GM19324 (cell line): ENCODE measurements around the gene RAB40C.
A peak's percentile ranks its signal among the peaks of the same experiment; 100 is the strongest.

Experiments
- ATAC-seq: cut with Tn5 transposase; IDR thresholded peaks from one replicate; pipeline ENCODE4 v1.9.1; 2021; ENCODE audit warnings: mild to moderate bottlenecking, moderate library complexity; ENCODE audit not compliant: unreplicated experiment, low FRiP score

Gene RAB40C

DNA sequence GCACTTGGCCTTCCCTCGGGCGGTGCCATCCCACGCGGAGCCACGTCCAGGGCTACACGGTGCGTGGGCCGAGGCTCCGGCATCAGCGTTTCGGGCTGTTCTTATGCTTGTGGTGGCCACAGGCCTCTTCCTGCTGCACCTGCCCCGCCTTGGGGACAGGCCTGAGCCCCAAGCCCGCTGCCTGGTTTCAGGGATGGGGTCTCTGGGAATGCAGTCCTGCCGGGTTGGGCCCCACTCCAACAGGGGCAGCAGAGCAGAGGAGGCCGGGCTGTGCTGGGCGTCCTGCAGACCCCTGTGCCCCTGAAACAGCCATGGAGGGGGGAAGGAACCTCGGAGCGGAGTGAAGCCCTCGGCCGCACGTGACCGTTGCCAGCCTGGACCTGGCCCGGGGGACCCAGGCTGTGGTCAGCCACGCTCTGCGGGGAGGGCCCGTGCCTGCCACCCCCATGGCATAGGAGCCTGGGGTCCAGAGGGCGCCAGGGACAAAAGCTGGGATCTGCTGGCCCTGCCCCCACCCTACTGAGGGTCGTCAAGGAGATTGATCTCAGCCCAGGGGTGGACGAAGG is 40.5 kb downstream of the RAB40C start:
- no peak for ATAC-seq

DNA sequence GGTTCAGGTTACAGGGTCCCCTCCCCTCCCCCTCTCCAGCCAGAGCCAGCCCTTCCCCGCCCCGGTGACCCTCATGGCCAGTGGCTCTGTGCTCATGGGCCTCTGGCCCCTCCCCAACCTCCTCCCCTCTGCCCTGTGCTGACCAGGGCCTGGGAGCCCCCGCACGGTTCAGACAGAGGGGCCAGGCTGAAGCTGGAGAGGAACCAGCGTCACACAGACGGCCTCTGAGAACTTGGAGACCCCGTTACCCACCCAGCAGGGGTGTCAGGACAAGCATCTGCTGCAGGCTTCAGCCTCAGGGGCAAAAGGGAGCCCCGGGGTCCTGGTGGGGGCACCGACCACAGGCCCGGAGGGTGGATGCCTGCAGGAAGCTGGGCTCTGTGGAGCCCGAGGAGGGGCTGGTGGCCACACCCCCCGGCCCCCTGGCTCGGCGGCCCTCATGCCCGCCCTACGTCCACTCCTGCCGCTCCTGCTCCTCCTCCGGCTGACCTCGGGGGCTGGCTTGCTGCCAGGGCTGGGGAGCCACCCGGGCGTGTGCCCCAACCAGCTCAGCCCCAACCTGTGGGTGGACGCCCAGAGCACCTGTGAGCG is 41.0 kb downstream of the RAB40C start, which contains the start of gene WFIKKN1:
Gene WFIKKN1, plus strand, starts transcription at position 171 of the 591 bp plus-strand sequence. Its CDS starts 269 bp downstream, at position 440.
- ATAC-seq: no peak

DNA sequence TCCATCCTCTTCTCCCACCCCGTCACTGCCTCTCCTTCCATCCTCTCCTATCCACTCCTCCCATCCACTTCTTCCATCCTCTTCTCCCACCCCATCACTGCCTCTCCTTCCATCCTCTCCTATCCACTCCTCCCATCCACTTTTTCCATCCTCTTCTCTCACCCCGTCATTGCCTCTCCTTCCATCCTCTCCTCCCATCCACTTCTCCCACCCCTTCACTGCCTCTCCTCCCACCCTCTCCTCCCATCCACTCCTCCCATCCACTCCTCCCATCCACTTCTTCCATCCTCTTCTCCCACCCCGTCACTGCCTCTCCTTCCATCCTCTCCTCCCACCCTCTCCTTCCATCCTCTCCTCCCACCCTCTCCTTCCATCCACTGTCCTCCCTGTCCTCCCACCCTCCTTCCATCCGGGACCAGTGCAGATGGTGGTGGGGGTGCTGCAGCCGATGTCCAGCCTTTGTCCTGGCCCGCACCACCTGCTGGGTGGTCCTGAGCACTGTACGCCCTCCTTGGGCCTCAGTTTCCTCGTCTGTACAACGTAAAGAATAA is 42.0 kb downstream of the RAB40C start:
- no peak for ATAC-seq

DNA sequence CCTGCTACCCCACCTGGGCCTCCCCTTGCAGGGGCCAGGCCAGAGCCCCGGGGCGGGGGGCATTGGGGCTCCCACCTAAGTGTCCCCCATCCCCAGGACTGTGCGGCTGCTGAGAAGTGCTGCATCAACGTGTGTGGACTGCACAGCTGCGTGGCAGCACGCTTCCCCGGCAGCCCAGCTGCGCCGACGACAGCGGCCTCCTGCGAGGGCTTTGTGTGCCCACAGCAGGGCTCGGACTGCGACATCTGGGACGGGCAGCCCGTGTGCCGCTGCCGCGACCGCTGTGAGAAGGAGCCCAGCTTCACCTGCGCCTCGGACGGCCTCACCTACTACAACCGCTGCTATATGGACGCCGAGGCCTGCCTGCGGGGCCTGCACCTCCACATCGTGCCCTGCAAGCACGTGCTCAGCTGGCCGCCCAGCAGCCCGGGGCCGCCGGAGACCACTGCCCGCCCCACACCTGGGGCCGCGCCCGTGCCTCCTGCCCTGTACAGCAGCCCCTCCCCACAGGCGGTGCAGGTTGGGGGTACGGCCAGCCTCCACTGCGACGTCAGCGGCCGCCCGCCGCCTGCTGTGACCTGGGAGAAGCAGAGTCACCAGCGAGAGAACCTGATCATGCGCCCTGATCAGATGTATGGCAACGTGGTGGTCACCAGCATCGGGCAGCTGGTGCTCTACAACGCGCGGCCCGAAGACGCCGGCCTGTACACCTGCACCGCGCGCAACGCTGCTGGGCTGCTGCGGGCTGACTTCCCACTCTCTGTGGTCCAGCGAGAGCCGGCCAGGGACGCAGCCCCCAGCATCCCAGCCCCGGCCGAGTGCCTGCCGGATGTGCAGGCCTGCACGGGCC is 42.8 kb downstream of the RAB40C start:
- no peak for ATAC-seq

DNA sequence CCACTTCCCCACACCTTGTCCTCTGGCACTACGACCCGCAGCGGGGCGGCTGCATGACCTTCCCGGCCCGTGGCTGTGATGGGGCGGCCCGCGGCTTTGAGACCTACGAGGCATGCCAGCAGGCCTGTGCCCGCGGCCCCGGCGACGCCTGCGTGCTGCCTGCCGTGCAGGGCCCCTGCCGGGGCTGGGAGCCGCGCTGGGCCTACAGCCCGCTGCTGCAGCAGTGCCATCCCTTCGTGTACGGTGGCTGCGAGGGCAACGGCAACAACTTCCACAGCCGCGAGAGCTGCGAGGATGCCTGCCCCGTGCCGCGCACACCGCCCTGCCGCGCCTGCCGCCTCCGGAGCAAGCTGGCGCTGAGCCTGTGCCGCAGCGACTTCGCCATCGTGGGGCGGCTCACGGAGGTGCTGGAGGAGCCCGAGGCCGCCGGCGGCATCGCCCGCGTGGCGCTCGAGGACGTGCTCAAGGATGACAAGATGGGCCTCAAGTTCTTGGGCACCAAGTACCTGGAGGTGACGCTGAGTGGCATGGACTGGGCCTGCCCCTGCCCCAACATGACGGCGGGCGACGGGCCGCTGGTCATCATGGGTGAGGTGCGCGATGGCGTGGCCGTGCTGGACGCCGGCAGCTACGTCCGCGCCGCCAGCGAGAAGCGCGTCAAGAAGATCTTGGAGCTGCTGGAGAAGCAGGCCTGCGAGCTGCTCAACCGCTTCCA is 43.6 kb downstream of the RAB40C start:
- ATAC-seq: no peak

DNA sequence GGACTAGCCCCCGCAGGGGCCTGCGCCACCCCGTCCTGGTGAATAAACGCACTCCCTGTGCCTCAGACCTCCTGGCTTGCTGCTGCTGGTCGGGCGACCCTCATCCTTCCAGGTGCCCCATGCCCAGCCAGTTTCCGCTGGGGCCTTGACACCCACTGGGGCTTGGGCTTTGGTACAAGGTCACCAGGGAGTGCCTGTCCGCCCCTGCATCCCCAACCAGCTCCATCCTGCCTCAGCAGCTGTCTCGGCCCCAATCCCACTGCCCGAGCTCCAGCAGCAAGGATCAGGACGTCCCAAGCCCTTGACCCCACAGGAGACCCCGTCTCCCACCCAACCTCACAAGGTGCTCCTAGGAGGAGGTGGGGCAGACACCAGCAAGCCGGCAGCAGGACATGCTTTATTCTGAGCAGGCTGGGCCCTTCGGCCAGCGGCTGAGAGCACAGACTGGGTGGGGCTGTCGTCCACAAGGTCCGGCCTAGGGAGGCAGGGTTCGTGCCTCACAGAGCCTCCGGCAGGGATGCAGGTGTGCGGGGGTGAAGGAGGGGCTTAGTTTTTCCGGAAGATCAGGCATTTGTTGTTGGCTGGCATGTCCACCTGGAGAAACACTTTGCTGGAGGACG is 44.3 kb downstream of the RAB40C start:
- no peak for ATAC-seq

DNA sequence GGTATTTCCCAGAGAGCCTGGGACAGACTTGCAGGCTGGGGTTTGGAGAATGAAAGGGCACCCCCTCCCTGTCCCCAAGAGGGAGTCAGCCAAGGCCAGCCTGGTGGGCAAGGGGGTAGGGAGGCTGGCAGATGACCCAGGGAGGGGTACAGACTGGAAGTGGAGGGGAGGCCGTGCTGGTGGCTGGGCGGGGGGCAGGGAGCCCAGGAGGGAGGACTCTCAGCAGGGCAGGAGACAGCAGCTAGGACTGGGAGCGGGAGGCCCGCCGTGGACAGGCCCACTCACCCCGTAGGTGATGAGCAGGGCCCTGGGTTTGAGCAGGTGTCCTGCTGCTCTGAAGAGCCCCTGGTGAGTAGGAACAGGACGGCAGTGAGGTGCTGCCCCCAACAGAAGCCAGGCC is 45.1 kb downstream of the RAB40C start:
- no peak for ATAC-seq

DNA sequence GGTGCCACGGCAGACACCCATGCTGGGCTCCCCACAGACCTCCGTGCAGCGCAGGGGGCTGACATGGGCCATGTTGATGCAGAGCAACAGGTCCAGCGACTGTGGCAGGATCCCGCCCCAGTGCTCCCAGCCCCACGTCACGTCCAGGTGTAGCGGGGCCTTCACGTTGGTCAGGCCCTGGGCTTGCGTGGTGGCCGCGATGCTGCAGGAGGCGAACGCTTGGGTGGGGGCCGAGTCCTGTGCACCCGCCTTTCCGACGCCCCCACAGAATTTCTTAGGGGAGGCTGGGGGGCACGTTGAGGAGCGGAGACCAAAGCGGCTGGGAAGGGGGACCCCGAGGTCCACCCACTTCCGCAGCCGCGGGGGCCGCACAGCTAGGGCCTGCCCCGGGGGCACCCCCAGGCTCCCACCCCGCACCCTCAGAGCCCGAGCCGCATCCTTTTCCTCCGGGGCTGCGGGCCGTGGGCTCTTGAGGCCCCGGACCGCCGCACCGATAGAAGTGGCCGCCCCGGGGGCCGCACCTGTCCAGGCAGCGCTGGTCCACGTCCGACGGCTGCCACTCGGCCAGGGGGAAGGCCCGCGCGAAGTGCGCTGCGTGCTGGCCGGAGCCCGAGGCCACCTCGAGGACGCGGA is 45.8 kb downstream of the RAB40C start:
- ATAC-seq: no peak

DNA sequence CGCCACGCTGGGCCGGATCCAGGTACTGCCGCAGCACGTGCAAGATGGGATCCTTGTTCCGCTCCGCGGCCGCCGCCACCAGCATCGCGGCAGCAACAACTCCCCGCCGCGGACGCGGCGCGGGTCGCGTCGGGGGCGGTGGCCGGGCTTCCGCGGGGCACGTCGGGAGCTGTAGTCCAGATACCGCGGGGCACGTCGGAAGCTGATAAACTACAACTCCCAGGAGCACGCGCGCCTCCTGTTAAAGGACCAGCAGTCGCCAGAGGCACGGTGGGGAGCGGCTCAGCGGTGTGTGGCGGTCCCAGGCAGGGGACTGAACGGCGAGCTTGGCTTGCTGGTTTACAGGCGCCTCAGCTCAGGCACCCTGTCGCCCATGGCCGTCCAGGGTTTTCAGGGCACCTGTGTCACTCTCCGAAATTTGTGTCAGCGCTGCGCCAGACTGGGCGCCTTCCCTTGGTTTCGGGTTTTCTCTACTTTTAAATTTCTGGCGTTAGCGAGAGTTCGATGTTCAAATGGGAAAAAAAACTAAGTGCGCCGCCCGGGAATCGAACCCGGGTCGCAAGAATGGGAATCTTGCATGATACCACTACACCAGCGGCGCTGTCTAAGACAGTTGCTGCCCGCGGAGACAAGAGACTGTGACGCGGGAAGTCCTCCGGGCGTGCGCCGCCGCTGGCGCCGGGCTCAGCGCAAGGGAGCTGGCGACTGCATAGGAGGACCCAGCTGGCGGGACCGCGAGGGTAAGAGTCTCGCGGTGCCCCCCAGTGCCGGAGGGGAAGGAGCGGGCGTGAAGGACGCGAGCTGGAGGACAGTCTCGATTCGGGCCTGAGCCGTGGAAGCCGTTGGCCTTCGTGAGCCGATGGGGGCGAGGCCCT is 46.6 kb downstream of the RAB40C start, which contains the start of gene METTL26:
Gene METTL26, minus strand, starts transcription at position 100 of the 875 bp plus-strand sequence. Its CDS starts 15 bp downstream, at position 85.
- peak; percentile 70 for ATAC-seq

DNA sequence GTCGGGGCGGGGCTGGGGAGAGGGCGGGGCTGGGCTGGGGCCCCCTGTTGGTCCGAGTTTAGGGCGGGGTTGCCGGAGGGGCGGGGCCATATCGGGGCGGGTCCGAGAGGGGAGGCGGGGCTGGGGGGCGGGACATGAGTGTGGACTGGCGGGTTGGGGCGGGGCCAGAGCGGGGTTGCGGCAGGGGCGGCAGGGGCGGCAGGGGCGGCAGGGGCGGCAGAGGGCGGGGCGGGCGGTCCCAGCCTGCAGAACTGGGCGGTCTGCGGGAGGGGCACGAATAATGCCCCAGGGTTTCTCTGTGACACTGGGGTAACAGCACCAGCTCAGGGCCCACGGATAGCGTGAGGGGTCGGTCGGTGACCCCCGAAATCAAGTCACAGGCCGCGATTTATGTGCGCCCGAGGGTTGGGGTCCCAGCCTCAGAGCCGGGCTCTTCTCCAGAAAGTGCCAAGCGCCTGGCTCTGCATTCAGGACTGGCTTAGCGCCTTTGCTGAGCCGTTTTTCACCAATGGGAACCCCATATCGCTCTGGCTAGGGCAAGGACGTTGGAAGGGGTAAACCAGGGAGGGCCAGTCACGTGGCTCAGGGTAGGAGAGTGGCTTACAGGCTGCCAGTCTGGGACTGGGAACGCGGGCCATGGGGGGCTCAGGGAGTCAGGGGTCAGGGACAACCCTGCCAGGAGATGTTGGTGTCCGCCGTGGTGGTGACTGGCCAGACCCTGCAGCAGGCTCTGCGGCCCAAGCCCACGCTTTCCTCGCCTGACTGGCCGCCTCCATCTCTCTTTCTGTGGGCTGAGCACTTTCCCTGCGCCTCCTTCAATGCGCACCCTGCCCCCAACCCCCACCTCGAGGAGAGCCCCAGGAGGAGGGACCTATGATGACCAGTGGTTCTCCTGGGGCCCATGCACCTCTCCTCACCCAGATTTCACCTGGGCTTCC is 47.5 kb downstream of the RAB40C start:
- ATAC-seq: no peak

DNA sequence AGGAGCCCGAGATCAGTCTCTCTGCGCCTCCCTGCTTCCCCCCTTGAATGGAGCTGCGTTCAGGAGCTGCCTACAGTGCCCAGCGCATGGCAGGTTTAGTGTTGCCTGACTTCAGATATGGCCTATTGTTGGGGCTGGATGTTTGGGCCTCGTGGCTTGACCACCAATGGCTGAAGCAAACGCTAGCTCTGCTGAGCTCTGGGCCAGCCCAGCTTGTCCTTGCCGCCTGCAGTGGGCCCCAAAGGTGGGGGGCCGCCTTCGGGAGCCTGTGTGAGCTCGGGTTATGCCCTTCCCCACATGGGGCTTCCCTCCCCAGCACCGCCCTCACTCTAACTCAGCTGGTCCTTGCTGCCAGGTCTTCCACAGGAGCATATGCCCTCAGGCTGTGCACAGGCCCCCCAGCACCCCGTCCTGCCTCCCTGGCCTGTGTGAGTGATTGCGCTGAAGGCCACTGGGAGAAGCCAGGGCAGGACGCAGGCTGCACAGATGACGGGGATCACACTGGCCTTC is 48.2 kb downstream of the RAB40C start:
- no peak for ATAC-seq

DNA sequence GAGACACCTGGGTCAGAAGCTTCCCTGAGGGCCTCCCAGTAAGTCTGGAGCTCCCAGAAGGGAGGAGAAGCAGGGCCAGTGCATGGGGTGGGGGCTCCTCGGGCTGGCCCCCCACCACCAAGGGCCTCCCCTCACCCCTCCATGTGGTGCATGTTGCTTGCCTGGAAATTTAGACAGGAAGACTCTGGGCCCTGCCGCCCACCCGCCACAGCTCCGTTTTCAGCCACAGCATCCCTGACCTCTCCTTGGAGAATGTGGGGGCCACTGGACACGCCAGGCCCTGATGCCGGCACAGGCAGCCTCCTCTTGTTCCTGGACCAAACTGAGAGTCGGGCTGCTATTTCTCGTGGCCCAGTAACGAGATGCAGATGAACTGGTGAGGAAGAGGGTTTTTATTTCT is 49.0 kb downstream of the RAB40C start:
- no peak for ATAC-seq

DNA sequence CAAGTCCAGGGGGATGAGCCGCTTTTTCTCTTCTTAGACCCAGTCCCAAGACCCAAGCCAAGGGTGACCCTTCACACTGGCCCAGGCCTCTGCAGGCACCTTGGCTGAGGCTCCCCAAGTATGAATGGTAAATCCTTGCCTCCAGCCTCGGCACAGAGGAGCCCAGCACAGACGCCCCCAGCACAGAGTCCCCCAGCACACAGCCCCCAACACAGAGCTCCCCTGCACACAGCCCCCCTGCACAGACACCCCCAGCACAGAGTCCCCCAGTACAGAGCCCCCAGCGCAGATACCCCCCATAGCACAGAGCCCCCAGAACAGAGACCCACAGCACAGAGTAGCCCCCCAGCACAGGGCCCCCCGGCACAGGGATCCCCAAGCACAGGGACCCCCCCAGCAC is 50.7 kb downstream of the RAB40C start:
- ATAC-seq: no peak

DNA sequence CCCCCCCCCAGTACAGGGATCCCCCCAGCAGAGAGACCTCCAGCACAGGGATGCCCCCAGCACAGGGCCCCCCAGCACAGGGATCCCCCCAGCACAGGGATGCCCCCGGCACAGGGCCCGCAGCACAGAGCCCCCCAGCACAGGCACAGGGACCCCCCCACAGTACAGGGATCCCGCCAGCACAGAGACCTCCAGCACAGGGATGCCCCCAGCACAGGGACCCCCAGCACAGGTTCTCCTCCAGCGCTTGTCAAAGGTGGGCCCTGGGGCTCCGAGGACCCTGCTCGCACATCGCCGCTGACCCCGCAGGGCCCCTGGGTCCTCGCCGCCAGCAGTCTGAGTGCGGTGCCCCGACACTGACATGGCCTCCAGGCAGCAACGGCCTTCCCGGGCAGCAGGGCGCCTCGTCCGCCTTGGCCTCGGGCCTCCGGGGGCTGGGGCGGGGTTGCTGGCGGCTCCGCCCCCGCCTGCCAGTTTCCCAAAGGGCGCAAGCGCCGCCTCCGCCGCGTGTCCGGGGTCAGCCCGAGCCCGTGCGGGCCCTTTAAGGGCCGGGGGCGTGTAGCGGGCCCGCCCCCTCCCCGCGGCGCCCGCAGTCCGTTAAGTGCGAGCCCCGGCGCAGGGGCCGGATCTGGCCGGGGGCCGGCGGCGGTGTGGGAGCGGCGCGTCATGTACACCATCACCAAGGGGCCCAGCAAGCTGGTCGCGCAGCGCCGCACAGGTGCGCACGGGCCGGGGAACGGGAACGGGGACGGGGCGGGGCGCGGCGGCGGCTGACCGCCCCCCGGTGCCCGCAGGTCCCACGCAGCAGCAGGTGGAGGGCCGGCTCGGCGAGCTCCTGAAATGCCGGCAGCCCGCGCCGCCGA is 51.7 kb downstream of the RAB40C start, which contains the start of gene MCRIP2:
Gene MCRIP2, plus strand, starts transcription at position 503 of the 863 bp plus-strand sequence. Its CDS starts 164 bp downstream, at position 667.
- ATAC-seq: peak; percentile 57

DNA sequence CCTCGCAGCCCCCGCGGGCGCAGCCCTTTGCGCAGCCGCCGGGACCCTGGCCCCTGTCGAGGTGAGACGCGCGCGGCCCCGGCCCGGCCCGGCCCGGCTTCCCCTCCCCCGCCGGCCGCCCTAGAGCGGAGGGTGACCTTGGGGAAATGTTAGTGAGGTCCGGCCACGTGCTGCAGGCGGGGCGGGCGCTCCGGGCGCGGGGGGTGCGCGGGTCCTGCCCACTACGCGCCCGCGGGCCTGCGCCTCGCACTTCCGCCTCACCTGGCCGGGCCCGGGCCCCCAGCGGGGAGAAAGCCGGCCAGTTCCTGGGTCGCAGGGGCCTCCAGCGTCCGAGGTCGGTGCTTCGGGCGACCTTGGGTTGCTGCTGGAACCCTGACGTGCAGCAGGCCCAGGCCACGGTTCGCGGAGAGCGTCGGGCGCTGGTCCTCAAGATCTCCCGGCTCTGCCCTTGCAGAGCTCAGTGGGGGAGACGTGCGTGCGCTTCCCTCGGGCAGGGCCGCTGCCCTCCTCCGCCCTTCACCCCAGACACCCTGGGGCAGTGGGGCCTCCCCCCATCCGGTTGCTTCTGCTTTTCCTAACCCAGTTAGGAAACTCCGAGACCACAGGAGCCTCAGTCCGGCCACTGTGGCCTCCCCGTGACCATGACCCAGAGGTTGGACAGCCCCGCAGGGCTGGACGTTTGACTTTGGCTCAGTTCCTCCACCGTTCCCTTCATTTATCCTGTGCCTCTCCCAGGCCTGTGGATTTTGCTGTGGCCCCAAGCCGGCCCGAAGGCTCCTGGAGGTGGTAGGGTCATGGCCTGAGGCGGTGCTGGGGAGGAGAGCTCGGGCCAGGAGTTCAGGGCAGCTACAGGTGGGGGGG is 52.6 kb downstream of the RAB40C start:
- ATAC-seq: peak; percentile 47

DNA sequence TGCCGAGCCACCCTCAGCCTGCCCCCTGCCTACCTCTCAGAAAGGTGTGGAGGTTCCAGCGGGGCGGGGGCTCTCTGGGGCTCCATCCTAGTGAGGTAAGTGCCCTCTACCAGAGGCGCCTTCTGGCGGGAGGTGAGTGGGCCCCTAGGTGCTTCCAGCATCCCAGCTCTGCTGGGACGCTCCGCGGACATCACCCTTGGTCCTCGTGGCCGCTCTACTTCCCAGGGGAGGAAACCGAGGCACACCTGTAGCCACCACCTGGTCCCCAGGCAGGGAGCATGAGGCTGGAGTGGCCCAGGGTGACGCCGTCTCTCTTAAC is 53.1 kb downstream of the RAB40C start:
- no peak for ATAC-seq
